Activated T-cell treated with anti-CD3 and anti-CD28 coated beads, Interleukin-2, amount 50 U/mL, for 48 hours (primary cell): ENCODE data around the gene PUS7.
"Not testable (repeated sequence)": the region's sequence is repeated elsewhere in the genome, so short reads cannot be mapped to it uniquely, and the experiment has no call there.

Experiments used
- DNase-seq, 2 experiments: peaks; one replicate each; pipeline ENCODE4 v3.0.0-alpha.2; 2020

PUS7 gene

GRCh38 chr7:105442214-105442613 lies 79.9 kb downstream of the PUS7 start:
- not testable (repeated sequence) for DNase-seq

GRCh38 chr7:105439174-105439893 lies 82.7 kb downstream of the PUS7 start:
- peak in 1 of 2 experiments; percentile 32 for DNase-seq

DNA sequence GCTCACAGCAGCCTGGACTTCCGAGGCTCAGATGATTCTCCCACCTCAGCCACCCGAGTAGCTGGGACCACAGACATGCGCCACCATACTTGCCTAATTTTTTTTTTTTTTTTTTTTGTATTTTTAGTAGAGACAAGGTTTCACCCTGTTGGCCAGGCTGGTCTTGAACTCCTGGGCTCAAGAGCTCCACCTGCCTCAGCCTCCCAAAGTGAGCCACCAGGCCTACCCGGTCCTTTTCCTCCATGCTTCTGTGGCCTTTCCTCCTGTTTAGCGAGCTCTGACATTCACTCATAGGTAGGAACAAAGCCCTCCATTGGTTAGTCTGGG lies 83.3 kb downstream of the PUS7 start:
- no peak for DNase-seq

- no peak for DNase-seq
Observed at GRCh38 chr7:105438254-105438653, 83.8 kb downstream of the PUS7 start.

DNA sequence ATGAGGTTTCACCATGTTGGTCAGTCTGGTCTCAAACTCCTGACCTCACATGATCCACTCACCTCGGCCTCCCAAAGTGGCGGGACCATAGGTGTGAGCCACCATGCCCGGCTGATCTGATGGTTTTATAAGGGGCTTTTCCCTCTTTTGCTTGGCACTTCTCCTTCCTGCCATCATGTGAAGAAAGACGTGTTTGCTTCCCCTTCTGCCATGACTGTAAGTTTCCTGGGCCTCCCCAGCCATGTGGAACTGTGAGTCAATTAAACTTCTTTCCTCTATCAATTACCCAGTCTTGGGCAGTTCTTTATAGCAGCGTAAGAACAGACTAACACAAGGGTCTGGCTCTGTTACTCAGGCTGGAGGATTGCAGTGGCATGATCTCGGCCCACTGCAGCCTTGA lies 84.7 kb downstream of the PUS7 start:
- DNase-seq = not testable (repeated sequence)

- DNase-seq = peak; percentile 47 to 52
Observed at GRCh38 chr7:105429746-105430612, 92.1 kb downstream of the PUS7 start.

DNA sequence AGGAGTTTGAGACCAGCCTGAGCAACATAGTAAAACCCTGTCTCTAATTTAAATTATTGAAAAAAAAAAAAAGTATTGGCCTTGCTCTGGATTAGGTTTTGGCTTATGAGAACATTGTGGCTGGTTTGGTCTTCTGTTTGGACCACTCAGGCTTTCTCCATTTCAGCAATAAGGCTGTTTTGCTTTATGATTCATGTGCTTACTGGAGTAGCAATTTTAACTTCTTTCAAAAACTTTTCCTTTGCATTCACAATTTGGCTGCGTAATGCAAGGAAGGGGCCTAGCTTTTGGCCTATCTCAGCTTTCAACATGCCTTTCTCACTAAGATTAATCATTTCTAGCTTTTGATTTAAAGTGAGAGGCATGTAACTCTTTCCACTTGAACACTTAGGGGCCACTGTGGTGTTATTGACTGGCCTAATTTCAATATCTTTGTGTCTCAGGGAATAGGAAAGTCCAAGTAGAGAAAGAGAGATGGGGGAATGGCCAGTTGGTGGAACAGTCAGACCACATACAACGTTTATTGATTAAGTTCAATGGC lies 95.4 kb downstream of the PUS7 start:
- peak; percentile 27 to 44 for DNase-seq

DNA sequence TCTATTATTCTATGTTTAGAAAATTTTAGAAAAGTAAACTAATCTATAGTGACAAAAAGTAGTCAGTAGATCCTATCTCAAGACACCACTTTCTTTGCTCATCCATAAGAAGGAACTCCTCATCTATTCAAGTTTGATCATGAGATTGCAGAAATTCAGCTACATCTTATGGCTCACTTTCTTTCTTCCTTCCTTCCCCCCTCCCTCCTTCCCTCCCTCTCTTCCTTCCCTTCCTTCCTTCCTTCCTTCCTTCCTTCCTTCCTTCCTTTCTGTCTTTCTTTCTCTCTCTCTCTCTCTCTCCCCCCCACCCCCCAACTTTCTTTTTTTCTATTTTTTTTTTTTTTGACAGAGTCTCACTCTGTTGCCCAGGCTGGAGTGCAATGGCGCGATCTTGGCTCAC lies 98.1 kb downstream of the PUS7 start:
- DNase-seq = no peak

DNA sequence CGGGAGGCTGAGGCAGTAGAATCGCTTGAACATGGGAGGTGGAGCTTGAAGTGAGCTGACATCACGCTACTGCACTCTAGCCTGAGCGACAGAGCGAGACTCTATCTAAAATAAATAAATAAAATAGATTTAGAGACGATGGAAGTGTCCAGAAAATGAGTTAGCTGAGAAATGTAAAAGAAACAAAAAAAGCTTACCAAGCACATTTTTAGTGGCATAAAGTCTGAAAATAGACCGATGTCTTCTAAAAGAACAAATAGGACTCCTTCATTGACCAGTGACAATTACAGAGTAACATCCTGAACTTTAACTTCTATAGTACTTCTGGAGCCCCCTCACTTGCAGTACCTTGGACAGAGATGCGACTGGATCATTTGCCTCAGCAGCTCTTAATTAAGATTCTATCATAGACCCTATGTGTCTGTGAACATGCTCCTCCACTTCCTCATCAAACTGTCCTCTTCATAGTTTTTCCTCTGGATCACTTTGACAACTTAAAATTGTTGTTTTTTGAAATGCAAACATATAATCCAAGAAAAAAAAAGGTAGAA lies 108.1 kb downstream of the PUS7 start:
- no peak for DNase-seq

- DNase-seq = not testable (repeated sequence)
Observed at GRCh38 chr7:105410774-105411173, 111.3 kb downstream of the PUS7 start.

DNA sequence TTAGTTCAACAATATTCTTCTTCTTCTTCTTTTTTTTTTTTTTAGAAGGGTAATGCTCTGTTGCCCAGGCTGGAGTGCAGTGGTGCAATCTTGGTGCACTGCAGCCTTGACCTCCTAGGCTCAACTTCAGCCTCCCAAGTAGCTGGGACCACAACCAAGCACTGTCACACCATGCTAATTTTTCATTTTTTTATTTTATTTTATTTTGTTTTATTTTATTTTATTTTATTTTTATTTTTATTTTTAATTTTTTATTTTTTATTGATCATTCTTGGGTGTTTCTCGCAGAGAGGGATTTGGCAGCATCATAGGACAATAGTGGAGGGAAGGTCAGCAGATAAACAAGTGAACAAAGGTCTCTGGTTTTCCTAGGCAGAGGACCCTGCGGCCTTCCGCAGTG lies 112.3 kb downstream of the PUS7 start:
- DNase-seq = not testable (repeated sequence)

- DNase-seq = no peak
Observed at GRCh38 chr7:105408791-105409410, 113.2 kb downstream of the PUS7 start.
